GM23248 (cell line): ENCODE data around the gene UBE4A. TPM values are rescaled to one million over a fixed set of nuclear protein-coding genes. Genes with fewer than 3 reads are reported as not detected.

Experiments
- DNase-seq: peaks from one replicate; pipeline ENCODE4 v3.0.0-alpha.2; 2015
- H2AFZ ChIP-seq: fragments of 200-600 bp; sonication (generic); 2 replicates; pipeline ENCODE4 v1.6.1; 2016; ENCODE audit warnings: antibody characterized with exemption
- H3F3A ChIP-seq: fragments of 200-600 bp; sonication (generic); 2 replicates; pipeline ENCODE4 v1.6.1; 2016; ENCODE audit warnings: mild to moderate bottlenecking, antibody characterized with exemption, mixed run types; ENCODE audit not compliant: insufficient read depth
- H3K27ac ChIP-seq: fragments of 200-600 bp; sonication (generic); 2 replicates; pipeline ENCODE4 v1.5.1; 2016; ENCODE audit warnings: mild to moderate bottlenecking
- H3K27me3 ChIP-seq: fragments of 200-600 bp; sonication (generic); replicated peaks from 2 replicates; pipeline ENCODE4 v1.6.1; 2016; ENCODE audit warnings: mild to moderate bottlenecking; ENCODE audit not compliant: insufficient read depth
- H3K36me3 ChIP-seq: fragments of 200-600 bp; sonication (generic); 2 replicates; pipeline ENCODE4 v1.6.1; 2016; ENCODE audit warnings: low read depth, mild to moderate bottlenecking
- H3K4me1 ChIP-seq: fragments of 200-600 bp; sonication (generic); 2 replicates; pipeline ENCODE4 v1.6.1; 2016; ENCODE audit warnings: mild to moderate bottlenecking; ENCODE audit not compliant: insufficient read depth
- H3K4me2 ChIP-seq: fragments of 200-600 bp; sonication (generic); one replicate; pipeline ENCODE4 v1.6.1; 2016; ENCODE audit warnings: mild to moderate bottlenecking; ENCODE audit not compliant: unreplicated experiment
- H3K4me3 ChIP-seq: fragments of 200-600 bp; sonication (generic); 2 replicates; pipeline ENCODE4 v1.5.1; 2016; ENCODE audit warnings: mild to moderate bottlenecking
- H3K79me2 ChIP-seq: fragments of 200-600 bp; sonication (generic); 2 replicates; pipeline ENCODE4 v1.6.1; 2016; ENCODE audit warnings: mild to moderate bottlenecking; ENCODE audit not compliant: insufficient read depth
- H3K9ac ChIP-seq: fragments of 200-600 bp; sonication (generic); 2 replicates; pipeline ENCODE4 v1.6.1; 2016; ENCODE audit warnings: mild to moderate bottlenecking
- H3K9me2 ChIP-seq: fragments of 200-600 bp; sonication (generic); 2 replicates; pipeline ENCODE4 v1.6.1; 2016; ENCODE audit warnings: mixed run types, mild to moderate bottlenecking, moderate library complexity; ENCODE audit not compliant: insufficient read depth
- H3K9me3 ChIP-seq: fragments of 200-600 bp; sonication (generic); one replicate; pipeline ENCODE4 v1.6.1; 2017; ENCODE audit warnings: low read depth
- H4K20me1 ChIP-seq: fragments of 200-600 bp; sonication (generic); 2 replicates; pipeline ENCODE4 v1.6.0; 2016; ENCODE audit not compliant: insufficient read depth
- EZH2 ChIP-seq: fragments of 200-600 bp; sonication (generic); IDR thresholded peaks from 2 replicates; pipeline ENCODE4 v1.6.1; 2018; ENCODE audit warnings: antibody characterized with exemption, mild to moderate bottlenecking; ENCODE audit not compliant: insufficient read depth, poor library complexity, severe bottlenecking
- EZH2phosphoT487 ChIP-seq: fragments of 200-600 bp; sonication (generic); IDR thresholded peaks from 2 replicates; pipeline ENCODE4 v1.6.1; 2018; ENCODE audit warnings: antibody characterized with exemption, moderate library complexity, mild to moderate bottlenecking, low read depth; ENCODE audit not compliant: insufficient read depth
- WGBS, 2 experiments: methylation state at CpG; one replicate each; pipeline ENCODE4 v1.1.6; 2015 to 2017; ENCODE audit warnings: low lambda C conversion rate in 2 of 2, low coverage in 1 of 2; ENCODE audit errors: missing lambda C conversion rate in 2 of 2; 5-methylcytosine and 5-hydroxymethylcytosine counted together
- in situ Hi-C: fragments of 300-500 bp; cut with MboI; formaldehyde crosslinking; loops from 2 replicates; pipeline ENCODE4 v1.15.0; 2020
- polyA plus RNA-seq: library from polyadenylated mRNA; unstranded; fragments of >200 nt; fragmentation: Nextera tagmentation; extraction: Ambion mirVana; gene quantifications from 2 replicates; pipeline ENCODE4 v1.2.1, GENCODE V29; 2016
- total RNA-seq: library from RNA; depleted of rRNA; stranded (reverse); fragments of >200 nt; shearing (Covaris generic); gene quantifications from 2 replicates; pipeline ENCODE4 v1.2.3, GENCODE V29; 2014; rRNA removed

The UBE4A gene, protein sequence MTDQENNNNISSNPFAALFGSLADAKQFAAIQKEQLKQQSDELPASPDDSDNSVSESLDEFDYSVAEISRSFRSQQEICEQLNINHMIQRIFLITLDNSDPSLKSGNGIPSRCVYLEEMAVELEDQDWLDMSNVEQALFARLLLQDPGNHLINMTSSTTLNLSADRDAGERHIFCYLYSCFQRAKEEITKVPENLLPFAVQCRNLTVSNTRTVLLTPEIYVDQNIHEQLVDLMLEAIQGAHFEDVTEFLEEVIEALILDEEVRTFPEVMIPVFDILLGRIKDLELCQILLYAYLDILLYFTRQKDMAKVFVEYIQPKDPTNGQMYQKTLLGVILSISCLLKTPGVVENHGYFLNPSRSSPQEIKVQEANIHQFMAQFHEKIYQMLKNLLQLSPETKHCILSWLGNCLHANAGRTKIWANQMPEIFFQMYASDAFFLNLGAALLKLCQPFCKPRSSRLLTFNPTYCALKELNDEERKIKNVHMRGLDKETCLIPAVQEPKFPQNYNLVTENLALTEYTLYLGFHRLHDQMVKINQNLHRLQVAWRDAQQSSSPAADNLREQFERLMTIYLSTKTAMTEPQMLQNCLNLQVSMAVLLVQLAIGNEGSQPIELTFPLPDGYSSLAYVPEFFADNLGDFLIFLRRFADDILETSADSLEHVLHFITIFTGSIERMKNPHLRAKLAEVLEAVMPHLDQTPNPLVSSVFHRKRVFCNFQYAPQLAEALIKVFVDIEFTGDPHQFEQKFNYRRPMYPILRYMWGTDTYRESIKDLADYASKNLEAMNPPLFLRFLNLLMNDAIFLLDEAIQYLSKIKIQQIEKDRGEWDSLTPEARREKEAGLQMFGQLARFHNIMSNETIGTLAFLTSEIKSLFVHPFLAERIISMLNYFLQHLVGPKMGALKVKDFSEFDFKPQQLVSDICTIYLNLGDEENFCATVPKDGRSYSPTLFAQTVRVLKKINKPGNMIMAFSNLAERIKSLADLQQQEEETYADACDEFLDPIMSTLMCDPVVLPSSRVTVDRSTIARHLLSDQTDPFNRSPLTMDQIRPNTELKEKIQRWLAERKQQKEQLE
- total RNA-seq (48.2 and 50.6 TPM in 2 replicates), polyA plus RNA-seq (25.1 and 25.4 TPM in 2 replicates)

DNA sequence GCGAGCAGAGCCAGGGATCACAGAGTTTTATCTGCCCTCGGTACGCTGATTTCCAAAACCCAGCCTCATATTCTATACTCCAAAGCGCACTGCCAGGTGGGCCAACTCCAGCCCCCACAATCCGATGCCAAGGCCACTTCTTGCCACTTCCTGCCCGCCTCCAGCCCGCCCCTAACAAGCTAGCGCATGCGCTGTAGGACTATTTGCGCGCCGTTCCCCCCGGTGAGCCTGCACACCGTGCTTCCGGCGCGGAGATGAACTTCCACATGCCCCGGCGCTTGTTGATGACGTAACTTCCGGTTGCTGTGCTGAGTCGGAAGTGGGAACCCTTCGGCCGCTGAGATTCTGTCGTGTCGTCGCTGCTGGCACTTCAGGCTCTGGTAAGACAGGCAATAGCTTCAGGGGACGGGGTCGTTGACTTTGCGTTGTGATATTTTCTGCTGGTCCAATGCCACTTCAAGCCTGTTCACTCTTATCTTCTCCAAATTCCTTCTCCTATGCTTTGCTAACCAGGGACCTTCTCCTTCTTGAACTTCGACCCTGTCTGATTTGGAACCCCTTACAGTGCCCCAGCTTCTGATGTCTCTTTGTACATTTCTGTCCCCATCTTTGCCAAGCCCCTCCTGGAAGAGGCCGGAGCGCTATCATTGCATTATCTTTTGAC lies at the start of gene UBE4A:
TSS of gene UBE4A (plus strand) at position 306 of the 664 bp plus-strand sequence. CDS start 5,481 bp downstream, outside the sequence.
- peak within 1 kb of the TSS; percentile 100 for H3K4me3 ChIP-seq
- peak within 1 kb of the TSS; percentile 8 for H3K27ac ChIP-seq
- peak; percentile 92 for DNase-seq
- H3K27me3 ChIP-seq, result no peaks in the 10 kb centered on the region
- peaks cover 48% of the 10 kb centered on the region for H3K79me2 ChIP-seq
- H3K4me2 ChIP-seq, result peak within 1 kb of the TSS; percentile 100
- in situ Hi-C loops, result no loop called here
- H4K20me1 ChIP-seq, result no peaks in the 10 kb centered on the region
- H3K36me3 ChIP-seq, result no peaks in the 10 kb centered on the region
- H3K9me2 ChIP-seq, result no peaks in the 10 kb centered on the region
- H2AFZ ChIP-seq, result peak within 1 kb of the TSS; percentile 99
- WGBS, 2 experiments, result 1 to 3% methylated on average over 30 to 33 of the region's 33 CpGs
- H3F3A ChIP-seq, result peaks cover 23% of the 10 kb centered on the region
- H3K4me1 ChIP-seq, result peaks cover 15% of the 10 kb centered on the region
- TF ChIP-seq EZH2 (no peak), EZH2phosphoT487 (no peak)
- H3K9ac ChIP-seq, result peak within 1 kb of the TSS; percentile 88
- H3K9me3 ChIP-seq, result no peaks in the 10 kb centered on the region

DNA sequence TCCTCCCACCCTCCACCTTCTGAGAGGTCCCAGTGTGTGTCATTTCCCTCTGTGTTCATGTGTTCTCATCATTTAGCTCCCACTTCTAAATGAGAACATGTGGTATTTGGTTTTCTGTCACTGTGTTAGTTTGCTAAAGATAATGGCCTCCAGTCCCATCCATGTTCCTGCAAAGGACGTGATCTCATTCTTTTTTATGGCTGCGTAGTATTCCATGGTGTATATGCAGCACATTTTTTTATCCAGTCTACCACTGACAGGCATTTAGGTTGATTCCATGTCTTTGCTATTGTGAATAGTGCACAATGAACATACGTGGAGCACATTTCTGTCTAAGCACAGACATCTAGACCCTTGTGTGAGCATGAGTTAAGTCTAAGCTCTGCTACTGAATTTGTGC lies 49.1 kb upstream of the UBE4A start:
- no peaks in the 10 kb centered on the region for H3K9me3 ChIP-seq
- no peak overlapping the region for H3K27ac ChIP-seq
- no peaks in the 10 kb centered on the region for H3K79me2 ChIP-seq
- H3K36me3 ChIP-seq, result no peaks in the 10 kb centered on the region
- H3K9ac ChIP-seq, result no peak overlapping the region
- no peak overlapping the region for H2AFZ ChIP-seq
- DNase-seq, result no peak
- H3K9me2 ChIP-seq, result no peaks in the 10 kb centered on the region
- TF ChIP-seq EZH2phosphoT487, result no peak
- TF ChIP-seq EZH2, result no peak
- H3K4me1 ChIP-seq, result no peaks in the 10 kb centered on the region
- 44 to 48% methylated on average over 3 of the region's 3 CpGs for WGBS, 2 experiments
- in situ Hi-C loops, result no loop called here
- H3K4me2 ChIP-seq, result no peak overlapping the region
- no peaks in the 10 kb centered on the region for H4K20me1 ChIP-seq
- no peak overlapping the region for H3K4me3 ChIP-seq
- peaks cover 26% of the 10 kb centered on the region; the same call in 1 of the 2 replicates for H3K27me3 ChIP-seq
- no peaks in the 10 kb centered on the region for H3F3A ChIP-seq

DNA sequence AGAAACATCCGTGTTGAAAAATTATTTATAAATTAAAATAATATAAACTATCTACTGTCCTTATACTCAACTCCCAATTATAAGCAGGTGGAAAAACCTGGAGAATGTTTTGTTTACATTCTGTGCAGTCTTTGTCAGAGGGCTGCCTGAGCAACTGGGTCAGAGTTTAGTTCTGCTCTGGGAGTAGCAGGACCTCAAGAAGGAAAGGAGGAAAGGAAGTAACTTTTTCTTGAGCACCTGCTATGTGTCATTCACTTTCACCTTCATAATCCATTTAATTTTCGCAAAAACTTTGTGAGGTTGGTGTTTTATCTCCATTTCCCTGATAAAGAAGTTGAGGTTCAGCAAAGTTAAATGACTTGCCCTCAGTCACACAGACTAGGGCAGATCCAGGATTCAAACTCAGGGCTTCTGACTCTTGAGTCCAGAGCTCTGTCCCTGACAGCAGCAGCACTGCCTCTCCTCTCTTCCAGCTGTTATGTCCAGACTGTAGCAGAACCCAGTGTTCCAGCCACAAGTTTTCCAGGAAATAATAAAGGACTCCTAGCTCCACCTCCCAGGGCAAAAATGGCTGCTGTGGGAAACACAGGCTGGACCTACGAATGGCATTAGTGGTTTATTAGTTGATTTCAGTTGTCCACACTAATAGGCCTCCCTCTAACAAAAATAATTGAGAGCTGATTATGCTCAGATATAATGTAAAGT lies 48.5 kb upstream of the UBE4A start:
- WGBS, 2 experiments, result 29 to 33% methylated on average over 3 of the region's 3 CpGs
- no peak overlapping the region for H2AFZ ChIP-seq
- TF ChIP-seq EZH2, result no peak
- TF ChIP-seq EZH2phosphoT487, result no peak

More for the DNA sequence above, 48.5 kb upstream of the UBE4A start:
- Histone ChIP-seq H3K79me2 (no peaks in the 10 kb centered on the region), H3K27ac (no peak overlapping the region), H3K9me2 (no peaks in the 10 kb centered on the region), H4K20me1 (no peaks in the 10 kb centered on the region), H3K4me2 (no peak overlapping the region), H3K36me3 (no peaks in the 10 kb centered on the region), H3F3A (no peaks in the 10 kb centered on the region), H3K4me3 (no peak overlapping the region), H3K9me3 (no peaks in the 10 kb centered on the region), H3K27me3 (peaks cover 20% of the 10 kb centered on the region; the same call in 1 of the 2 replicates), H3K9ac (no peak overlapping the region), H3K4me1 (no peaks in the 10 kb centered on the region)
- in situ Hi-C loops, result no loop called here
- DNase-seq, result no peak
